Lower lobe of right lung (tissue), 2 donors: Measurements from ENCODE around the gene LATS1. TPM values are rescaled to one million over a fixed set of nuclear protein-coding genes. Genes with fewer than 3 reads are reported as not detected.
A peak's percentile ranks its signal among the peaks of the same experiment; 100 is the strongest.

ENCODE experiments used
- ATAC-seq, 2 donors: fragments of 200-7000 bp; cut with Tn5 transposase; one replicate each; pipeline ENCODE4 v1.9.1; 2020 to 2022; ENCODE audit warnings: mild to moderate bottlenecking in 2 of 2, moderate library complexity in 2 of 2
- DNase-seq: peaks from one replicate; pipeline ENCODE4 v3.0.0-alpha.2; 2020
- H3K27ac ChIP-seq: fragments of 200-600 bp; one replicate; pipeline ENCODE4 v1.8.0; 2022
- H3K27me3 ChIP-seq: fragments of 200-600 bp; one replicate; pipeline ENCODE4 v1.8.0; 2022; ENCODE audit warnings: low read depth
- H3K36me3 ChIP-seq: fragments of 200-600 bp; one replicate; pipeline ENCODE4 v1.8.0; 2022; ENCODE audit warnings: mild to moderate bottlenecking
- H3K4me1 ChIP-seq: fragments of 200-600 bp; one replicate; pipeline ENCODE4 v1.8.0; 2022
- H3K4me3 ChIP-seq: fragments of 200-600 bp; one replicate; pipeline ENCODE4 v1.8.0; 2022; ENCODE audit warnings: mild to moderate bottlenecking
- H3K9me3 ChIP-seq: fragments of 200-600 bp; one replicate; pipeline ENCODE4 v1.8.0; 2022
- intact Hi-C: fragments of 100-400 bp; cut with DNase I; formaldehyde crosslinking; loops from one replicate; pipeline ENCODE4 v1.11.0; 2022
- total RNA-seq: library from RNA; stranded (reverse); fragmentation: NEBNext Ultra II Directional; extraction: Animal tissue kit (Norgen Biotek cat#: 25700); gene quantifications from one replicate; pipeline ENCODE4 v1.2.1, GENCODE V29; 2021
- TF ChIP-seq, protein P1 (sequence below): fragments of 200-600 bp; IDR thresholded peaks from one replicate; pipeline ENCODE4 v1.8.0; 2022; ENCODE audit warnings: antibody characterized with exemption, mild to moderate bottlenecking
- donor health status: DM: no; HTN: yes; CAD: no; lungs with severe emphysema.

The LATS1 gene
- total RNA-seq, 1 donor from 2014 or later = 30.7 TPM

DNA sequence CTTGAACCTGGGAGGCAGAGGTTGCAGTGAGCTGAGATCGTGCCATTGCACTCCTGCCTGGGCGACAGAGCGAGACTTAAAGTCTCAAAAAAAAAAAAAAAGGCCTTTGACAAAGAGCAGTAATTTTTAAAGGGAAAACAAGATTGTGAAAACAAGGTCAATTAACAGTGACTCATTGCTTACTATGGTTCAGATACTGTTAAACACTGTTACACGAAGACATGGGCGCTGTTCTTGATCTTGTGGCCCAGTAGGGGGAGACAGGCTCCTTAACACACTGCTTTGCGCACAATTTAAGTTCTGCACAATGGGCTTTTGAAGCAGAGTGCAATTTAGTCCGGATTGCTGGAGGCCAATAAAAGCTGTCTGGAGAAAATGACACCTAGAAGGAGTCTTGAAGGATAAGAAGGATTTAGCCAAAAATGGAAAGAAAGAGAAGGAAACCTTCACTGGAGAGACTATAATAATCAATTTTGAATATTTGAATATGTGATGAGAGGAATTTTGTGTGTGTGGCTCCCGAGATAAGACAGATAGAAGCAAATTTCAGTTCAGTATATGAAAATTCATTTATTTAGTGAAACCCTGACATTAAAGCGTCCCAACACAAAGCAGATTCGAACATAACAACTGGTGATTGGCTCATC lies 6.0 kb upstream of the LATS1 start:
- intact Hi-C loops = no loop called here
- Histone ChIP-seq H3K4me1 (peaks cover under 1% of the 10 kb centered on the region), H3K4me3 (no peak overlapping the region), H3K36me3 (peaks cover 39% of the 10 kb centered on the region), H3K9me3 (no peaks in the 10 kb centered on the region), H3K27ac (no peak overlapping the region), H3K27me3 (no peaks in the 10 kb centered on the region)
- ATAC-seq (peak; percentile 90 to 92), DNase-seq (no peak)
- TF ChIP-seq, protein P1, sequence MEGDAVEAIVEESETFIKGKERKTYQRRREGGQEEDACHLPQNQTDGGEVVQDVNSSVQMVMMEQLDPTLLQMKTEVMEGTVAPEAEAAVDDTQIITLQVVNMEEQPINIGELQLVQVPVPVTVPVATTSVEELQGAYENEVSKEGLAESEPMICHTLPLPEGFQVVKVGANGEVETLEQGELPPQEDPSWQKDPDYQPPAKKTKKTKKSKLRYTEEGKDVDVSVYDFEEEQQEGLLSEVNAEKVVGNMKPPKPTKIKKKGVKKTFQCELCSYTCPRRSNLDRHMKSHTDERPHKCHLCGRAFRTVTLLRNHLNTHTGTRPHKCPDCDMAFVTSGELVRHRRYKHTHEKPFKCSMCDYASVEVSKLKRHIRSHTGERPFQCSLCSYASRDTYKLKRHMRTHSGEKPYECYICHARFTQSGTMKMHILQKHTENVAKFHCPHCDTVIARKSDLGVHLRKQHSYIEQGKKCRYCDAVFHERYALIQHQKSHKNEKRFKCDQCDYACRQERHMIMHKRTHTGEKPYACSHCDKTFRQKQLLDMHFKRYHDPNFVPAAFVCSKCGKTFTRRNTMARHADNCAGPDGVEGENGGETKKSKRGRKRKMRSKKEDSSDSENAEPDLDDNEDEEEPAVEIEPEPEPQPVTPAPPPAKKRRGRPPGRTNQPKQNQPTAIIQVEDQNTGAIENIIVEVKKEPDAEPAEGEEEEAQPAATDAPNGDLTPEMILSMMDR = peak; percentile 71

DNA sequence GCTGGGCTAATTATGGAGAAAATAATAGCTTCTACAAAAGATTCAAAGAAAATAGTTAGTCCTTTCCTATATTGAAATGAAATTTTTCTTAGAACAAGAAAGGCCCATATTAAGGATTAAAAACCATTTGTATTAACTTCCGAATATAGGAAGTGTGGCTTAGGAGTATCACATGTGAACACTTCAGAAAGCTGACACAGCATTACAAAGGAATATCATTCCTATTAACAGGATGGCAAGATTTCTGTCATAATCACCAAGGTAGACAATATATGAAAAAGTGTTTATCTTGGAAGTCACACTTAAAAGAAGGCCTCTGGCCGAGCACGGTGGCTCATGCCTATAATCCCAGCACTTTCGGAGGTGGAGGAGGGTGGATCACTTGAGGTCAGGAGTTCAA lies 5.4 kb upstream of the LATS1 start:
- no peak for ATAC-seq
- TF ChIP-seq, protein P1 = no peak
- H3K4me3 ChIP-seq = no peak overlapping the region
- H3K4me1 ChIP-seq = peaks cover 5% of the 10 kb centered on the region
- no peaks in the 10 kb centered on the region for H3K9me3 ChIP-seq
- peaks cover 33% of the 10 kb centered on the region for H3K36me3 ChIP-seq
- H3K27me3 ChIP-seq = no peaks in the 10 kb centered on the region
- intact Hi-C loops = no loop called here
- DNase-seq = no peak
- no peak overlapping the region for H3K27ac ChIP-seq

- no peaks in the 10 kb centered on the region for H3K36me3 ChIP-seq
- peaks cover 33% of the 10 kb centered on the region for H3K4me1 ChIP-seq
- H3K27ac ChIP-seq = no peak overlapping the region
- H3K4me3 ChIP-seq = no peak overlapping the region
- intact Hi-C loops = no loop called here
- ATAC-seq (no peak), DNase-seq (no peak)
- H3K9me3 ChIP-seq = no peaks in the 10 kb centered on the region
- TF ChIP-seq, protein P1 = no peak
- no peaks in the 10 kb centered on the region for H3K27me3 ChIP-seq
Measured at GRCh38 chr6:149719531-149719930, 1.6 kb upstream of the LATS1 start.

DNA sequence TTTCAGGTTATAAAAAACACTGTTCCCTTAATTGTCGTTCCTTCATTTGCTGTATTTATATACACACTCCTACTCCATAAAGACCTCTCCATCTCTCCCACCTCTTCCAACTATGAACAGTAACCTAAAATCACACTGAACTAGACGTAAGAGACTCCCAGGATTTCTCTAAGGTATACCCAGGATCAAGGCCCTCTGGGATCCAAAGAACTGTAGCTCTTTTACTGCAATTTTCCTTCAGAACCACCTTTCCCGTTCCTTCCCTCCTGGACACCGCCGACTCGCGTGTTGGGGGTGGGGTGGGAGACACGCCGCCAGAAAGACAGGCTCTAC lies 680 bp downstream of the LATS1 start:
- TF ChIP-seq, protein P1 = no peak
- H3K4me1 ChIP-seq = peaks cover 36% of the 10 kb centered on the region
- no peaks in the 10 kb centered on the region for H3K36me3 ChIP-seq
- DNase-seq = no peak
- peak in 1 of 2 donors; percentile 1 for ATAC-seq
- no peaks in the 10 kb centered on the region for H3K27me3 ChIP-seq
- H3K4me3 ChIP-seq = peak overlapping the region; percentile 92
- peak overlapping the region; percentile 99 for H3K27ac ChIP-seq
- intact Hi-C loops = no loop called here
- H3K9me3 ChIP-seq = no peaks in the 10 kb centered on the region

GRCh38 chr6:149716181-149716963 lies 1.5 kb downstream of the LATS1 start:
- intact Hi-C loops = no loop called here
- peak overlapping the region; percentile 99 for H3K27ac ChIP-seq
- no peaks in the 10 kb centered on the region for H3K9me3 ChIP-seq
- DNase-seq (no peak), ATAC-seq (no peak)
- TF ChIP-seq, protein P1 = no peak
- H3K4me1 ChIP-seq = peaks cover 41% of the 10 kb centered on the region
- peak overlapping the region; percentile 92 for H3K4me3 ChIP-seq
- H3K27me3 ChIP-seq = no peaks in the 10 kb centered on the region
- no peaks in the 10 kb centered on the region for H3K36me3 ChIP-seq
